Measurements from ENCODE around the gene WDR93.

WDR93 gene

DNA sequence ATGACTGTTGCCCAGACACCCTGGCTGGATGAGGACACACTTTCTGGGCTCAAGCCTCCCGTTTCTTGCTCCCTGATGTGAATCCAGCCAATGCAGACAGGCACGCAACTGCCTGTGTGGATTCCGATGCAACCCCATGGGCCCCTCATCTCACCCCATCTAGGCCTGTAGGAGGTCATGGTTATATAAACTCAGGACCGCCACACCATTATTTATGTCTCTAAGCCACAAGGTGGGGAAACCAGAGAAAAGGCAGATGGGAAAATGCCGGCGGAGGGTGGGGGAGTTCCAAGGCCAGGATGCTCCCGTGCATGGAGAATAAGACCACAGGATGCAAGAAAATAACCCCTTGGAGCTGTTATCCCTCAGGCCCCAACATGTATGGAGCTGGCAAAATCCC lies 58.4 kb downstream of the WDR93 start:
- no peak for DNase-seq (ENCODE audit: low spot score)

GRCh38 chr15:89749526-89749925 lies 58.9 kb downstream of the WDR93 start:
- no peak for DNase-seq (ENCODE audit: low spot score)

DNA sequence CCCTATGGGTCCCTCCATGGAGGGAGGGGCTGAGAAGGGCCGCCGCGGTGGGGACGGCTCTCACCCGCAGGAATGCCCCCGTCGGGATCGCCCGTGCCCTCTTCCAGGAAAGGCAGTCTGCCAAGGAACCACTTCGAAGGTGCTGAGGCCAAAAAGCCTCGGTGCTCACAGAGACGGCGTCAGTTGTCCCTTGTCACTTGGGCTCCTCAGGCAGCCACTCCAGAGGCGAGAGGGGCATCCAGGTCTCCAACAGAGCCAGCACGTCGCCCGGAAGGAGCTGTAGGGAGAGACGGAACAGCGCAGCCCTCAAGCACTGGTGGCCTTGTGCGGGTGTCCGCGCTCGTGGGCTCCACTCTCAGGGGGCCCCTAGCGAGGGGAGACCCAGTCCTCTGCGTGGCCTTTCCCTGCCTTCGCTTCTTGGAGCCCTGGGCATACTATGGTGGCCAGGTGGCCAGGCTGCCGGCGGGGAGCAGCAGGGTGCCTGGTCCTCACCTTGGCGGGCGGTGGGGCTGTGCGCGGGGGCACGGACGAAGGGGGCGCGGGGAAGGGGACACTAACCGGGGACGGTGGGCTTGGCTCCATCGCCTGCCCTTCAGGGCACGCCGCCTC lies 59.4 kb downstream of the WDR93 start:
- DNase-seq (ENCODE audit: low spot score), result peak; percentile 22

DNA sequence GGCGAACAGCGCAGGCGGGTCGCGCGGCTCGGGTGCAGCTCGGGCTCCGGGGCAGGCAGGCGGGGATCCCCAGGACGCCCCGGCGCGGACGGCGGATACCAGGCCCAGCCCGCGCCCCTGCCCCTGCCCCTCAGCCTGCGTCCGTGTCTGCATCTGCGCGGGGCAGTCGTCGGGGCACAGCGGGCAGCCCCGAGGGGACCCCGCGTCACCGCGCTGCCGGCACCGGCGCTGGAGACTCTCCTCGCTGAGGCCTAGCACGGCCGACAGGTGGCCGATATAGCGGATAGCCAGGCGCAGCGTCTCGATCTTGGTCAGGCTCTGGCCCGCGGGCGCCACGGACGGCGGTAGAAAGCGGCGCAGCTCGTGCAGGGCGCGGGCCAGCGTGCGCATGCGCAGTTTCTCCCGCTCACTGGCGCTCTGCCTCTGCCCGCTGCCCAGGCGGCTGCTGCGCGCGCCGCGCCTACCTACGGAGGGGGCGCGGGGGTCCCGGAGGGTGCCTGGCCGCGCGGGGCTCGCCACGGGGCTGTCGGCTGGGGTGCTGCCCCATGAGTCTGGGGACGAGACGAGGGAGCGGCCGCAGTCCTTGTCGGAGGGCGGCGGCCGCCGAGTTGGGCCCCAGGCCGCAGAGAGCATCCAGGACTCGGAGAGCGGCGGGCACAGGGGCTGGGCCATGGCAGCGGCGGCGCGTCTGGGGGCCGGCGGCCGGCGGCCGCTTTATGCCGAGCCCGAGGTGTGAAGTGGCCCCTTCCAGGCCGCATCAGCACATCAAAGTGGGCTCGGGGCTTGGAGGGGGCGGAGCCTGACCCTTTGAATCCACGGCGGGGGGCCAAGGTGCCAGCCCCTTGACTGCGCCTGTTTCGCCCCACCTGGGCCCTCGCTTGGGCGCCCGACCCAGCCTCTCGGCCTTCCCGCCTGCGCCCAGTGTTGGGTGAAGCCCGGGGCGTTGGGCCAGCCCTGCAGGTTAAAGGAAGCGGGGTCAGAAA lies 60.2 kb downstream of the WDR93 start, which contains the start of gene MESP1:
TSS of gene MESP1 (minus strand) at position 690 of the 983 bp plus-strand sequence. CDS start at position 672, 18 bp downstream.
- DNase-seq (ENCODE audit: low spot score), result peak; percentile 86

DNA sequence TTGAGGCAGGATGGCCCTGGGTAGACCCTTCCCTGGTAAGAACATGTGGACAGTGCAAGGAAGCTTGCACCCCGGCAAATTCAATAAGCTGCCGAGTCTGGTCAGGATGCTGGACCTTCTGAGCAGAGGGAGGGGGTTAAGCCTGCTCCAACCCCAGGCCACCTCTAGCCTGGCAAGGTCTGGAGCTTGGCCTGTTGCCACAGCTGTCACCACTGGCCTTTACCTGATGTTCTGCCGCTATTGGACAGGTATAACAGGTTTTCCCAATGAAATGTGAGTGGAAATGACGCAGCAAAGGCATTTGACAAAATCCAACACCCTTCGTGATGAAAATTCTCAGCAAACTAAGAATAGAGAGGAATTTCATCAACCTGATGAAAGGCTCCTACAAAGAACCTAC lies 61.1 kb downstream of the WDR93 start:
- DNase-seq (ENCODE audit: low spot score), result no peak

GRCh38 chr15:89753855-89754254 lies 63.2 kb downstream of the WDR93 start:
- no peak for DNase-seq (ENCODE audit: low spot score)

GRCh38 chr15:89754361-89755154 lies 63.9 kb downstream of the WDR93 start:
- no peak for DNase-seq (ENCODE audit: low spot score)

- DNase-seq (ENCODE audit: low spot score), result no peak
These were observed 65.1 kb downstream of the WDR93 start for GRCh38 chr15:89755701-89756100.

GRCh38 chr15:89756897-89757296 lies 66.3 kb downstream of the WDR93 start:
- DNase-seq (ENCODE audit: low spot score), result no peak

DNA sequence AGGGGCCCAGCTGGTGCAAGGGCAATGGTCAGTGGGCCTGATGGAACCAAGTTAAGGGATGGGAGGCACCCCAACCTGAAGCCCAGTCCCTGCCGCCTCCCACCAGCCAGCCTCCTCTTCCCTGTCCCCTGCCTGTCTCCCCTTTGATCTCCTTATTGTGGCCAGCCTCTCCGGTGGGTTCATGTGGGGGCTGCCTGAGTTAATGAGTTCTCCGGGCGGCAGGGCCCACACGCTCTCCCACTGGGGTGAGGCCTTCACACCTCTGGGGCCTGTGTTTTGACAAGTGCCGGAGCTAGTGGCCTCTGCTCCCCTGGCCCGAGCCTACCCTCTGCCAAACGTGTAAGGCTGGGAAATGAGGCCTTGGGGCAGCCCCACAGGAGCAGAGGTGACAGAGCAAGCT lies 67.7 kb downstream of the WDR93 start:
- DNase-seq (ENCODE audit: low spot score), result no peak

DNA sequence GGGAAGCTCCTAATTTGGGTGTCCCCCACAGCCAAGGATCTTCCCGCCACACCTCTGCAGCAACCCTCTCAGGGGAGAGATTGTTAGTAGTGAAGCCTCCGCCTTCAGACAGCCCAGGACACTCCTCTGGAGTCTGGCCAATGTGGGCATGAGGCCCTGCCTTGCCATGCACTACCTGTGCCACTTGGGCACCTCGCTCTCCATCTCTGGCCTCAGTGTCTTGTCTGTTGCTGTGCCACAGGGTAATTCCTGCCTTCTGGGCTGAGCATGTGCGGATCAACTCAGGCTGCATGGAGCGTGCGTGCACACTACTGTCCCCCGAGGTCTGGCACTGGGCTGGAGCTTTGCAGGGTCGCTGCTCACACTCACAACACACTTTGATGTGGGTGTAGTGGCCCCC lies 68.4 kb downstream of the WDR93 start:
- DNase-seq (ENCODE audit: low spot score), result no peak

DNA sequence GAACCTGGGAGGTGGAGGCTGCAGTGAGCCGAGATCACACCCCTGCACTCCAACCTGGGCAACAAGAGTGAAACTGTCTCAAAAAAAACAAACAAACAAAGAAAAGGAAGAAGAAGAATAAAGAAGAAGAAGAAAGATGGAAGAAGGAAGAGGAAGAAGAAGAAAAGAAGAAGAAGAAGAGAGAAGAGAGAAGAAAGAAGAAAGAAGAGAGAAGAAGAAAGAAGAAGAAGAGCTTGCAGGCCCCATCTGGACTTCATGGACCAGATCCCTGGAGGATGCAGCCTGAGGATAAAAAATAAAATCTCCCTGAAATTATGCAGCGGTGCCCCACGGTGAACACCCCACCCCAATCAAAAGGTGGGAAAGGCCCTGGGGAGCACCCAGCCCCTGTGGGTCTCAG lies 69.2 kb downstream of the WDR93 start:
- no peak for DNase-seq (ENCODE audit: low spot score)

GRCh38 chr15:89760303-89761008 lies 69.8 kb downstream of the WDR93 start:
- DNase-seq (ENCODE audit: low spot score), result peak; percentile 55

- DNase-seq (ENCODE audit: low spot score), result no peak
These were observed 70.6 kb downstream of the WDR93 start for GRCh38 chr15:89761009-89761831.

DNA sequence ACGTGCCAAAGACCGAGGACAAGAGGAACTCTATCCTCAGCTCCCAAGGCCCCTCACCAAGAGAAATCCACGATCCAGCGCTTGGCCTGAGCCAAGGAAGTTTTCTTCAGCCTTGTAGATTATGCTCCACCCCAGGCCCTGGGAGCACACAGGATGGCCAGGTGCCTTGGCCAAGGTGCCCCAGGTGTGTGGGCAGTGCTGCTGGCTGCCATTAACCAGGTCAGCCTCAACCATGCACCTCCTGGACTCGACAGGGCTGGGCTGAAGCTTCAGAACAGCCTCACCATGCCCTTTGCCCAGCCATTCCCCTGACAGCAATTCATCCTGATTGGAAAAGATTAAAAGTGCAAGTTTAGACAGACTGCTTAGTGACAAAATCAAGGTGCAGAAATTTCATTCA lies 71.3 kb downstream of the WDR93 start:
- no peak for DNase-seq (ENCODE audit: low spot score)

GRCh38 chr15:89765694-89766093 lies 75.1 kb downstream of the WDR93 start:
- no peak for DNase-seq (ENCODE audit: low spot score)

DNA sequence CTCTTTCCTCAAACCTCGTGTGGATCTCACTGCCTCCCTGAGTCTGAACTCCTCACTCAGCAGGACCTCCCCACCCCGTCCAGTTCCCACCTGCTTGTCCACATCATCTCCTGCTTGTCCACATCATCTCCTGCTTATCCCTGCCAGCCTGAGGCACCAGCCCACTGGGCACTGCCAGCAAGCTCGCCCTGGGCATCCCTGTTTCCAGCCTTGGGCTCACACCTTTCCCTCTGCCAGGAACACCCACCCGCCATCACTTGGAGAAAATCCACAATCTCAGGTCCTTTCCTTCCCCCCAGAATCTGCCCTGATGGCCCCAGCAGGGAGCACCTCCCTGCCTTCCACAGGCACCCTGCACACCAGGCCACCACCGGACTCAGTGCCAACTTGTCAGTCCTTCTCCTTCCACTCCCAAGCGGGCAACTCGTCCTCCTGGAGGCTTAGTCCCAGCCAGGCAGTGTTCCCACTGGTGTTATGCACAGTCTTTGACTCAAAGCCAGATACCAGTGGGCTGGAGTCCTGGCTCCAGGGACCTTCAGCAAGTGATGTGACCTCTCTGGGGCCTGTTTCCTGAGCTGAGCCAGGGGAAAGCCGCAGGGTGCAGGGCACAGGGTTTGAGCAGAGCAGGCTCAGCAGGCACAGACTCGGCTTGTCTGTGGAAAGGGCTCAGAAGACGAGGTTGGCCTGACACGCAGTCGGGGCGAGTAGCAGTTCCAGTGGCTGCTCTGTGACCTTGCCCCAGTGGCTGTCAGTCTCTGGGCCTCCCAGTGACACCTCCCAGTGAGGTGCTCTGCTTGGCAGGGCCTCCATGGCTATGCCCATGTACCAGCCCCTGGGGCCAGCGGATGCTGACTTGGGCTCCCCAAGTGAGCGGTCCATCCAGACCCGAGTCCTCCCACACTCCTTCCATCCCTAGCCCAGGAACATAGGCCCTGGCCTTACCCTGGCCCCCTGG lies 76.0 kb downstream of the WDR93 start:
- DNase-seq (ENCODE audit: low spot score), result no peak

GRCh38 chr15:89767411-89767915 lies 76.9 kb downstream of the WDR93 start:
- no peak for DNase-seq (ENCODE audit: low spot score)

DNA sequence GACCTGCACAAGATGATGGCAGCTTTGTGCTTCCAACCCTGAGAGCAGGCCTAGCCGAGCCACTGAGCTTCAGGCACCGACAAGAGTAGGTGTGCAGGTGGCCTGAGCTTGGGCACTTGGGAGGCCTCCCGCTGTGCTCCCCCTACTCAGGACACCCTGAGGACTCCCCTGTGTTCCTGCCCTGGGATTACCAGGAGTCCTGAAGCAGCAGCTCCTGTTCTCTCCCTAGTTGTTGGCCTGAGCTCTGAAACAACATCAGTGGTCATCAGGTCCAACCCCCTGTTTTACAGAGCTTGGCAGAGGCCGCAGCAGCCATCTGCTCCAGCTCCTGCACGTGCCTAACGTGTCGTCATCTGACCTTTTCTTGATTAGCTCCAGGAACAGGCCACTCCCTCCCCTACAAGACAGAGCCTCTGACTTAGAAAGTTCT lies 77.5 kb downstream of the WDR93 start:
- no peak for DNase-seq (ENCODE audit: low spot score)

All from cerebellar cortex (tissue), 1 donor.